Lower leg skin (tissue), 3 donors: ENCODE results near the gene SEPTIN8.

Experiments used
- POLR2A ChIP-seq, 2 donors: fragments of 450-650 bp; IDR thresholded peaks; one replicate each; pipeline ENCODE4 v1.6.1; 2016 to 2017; ENCODE audit warnings: antibody characterized with exemption in 2 of 2, mild to moderate bottlenecking in 1 of 2, moderate library complexity in 1 of 2
- TF ChIP-seq, protein P1 (sequence below), 3 donors: fragments of 450-650 bp; IDR thresholded peaks; one replicate each; pipeline ENCODE4 v1.5.1; 2016; ENCODE audit warnings: antibody characterized with exemption in 3 of 3, mild to moderate bottlenecking in 3 of 3, moderate library complexity in 2 of 3

- TF ChIP-seq, protein P1, sequence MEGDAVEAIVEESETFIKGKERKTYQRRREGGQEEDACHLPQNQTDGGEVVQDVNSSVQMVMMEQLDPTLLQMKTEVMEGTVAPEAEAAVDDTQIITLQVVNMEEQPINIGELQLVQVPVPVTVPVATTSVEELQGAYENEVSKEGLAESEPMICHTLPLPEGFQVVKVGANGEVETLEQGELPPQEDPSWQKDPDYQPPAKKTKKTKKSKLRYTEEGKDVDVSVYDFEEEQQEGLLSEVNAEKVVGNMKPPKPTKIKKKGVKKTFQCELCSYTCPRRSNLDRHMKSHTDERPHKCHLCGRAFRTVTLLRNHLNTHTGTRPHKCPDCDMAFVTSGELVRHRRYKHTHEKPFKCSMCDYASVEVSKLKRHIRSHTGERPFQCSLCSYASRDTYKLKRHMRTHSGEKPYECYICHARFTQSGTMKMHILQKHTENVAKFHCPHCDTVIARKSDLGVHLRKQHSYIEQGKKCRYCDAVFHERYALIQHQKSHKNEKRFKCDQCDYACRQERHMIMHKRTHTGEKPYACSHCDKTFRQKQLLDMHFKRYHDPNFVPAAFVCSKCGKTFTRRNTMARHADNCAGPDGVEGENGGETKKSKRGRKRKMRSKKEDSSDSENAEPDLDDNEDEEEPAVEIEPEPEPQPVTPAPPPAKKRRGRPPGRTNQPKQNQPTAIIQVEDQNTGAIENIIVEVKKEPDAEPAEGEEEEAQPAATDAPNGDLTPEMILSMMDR (IDR thresholded peaks at IDR 0.05): no peak
- no peak for TF ChIP-seq POLR2A (IDR thresholded peaks at IDR 0.05)
Observed at GRCh38 chr5:132754947-132755346, 22.1 kb downstream of the SEPTIN8 start.
